HFFc6 (cell line): ENCODE measurements around the gene JCHAIN. TPM values are rescaled to one million over a fixed set of nuclear protein-coding genes. Genes with fewer than 3 reads are reported as not detected.

Experiments used
- DNase-seq: peaks from one replicate; pipeline ENCODE4 v3.0.0-alpha.2; 2018
- H3K27ac Mint-ChIP-seq: 2 replicates; pipeline ENCODE4 v1.8.0; 2020; ENCODE audit warnings: mild to moderate bottlenecking, mixed read lengths
- H3K27me3 Mint-ChIP-seq: 2 replicates; pipeline ENCODE4 v1.8.0; 2021; ENCODE audit warnings: mild to moderate bottlenecking, moderate library complexity, mixed read lengths; ENCODE audit not compliant: insufficient read depth
- H3K36me3 Mint-ChIP-seq: 2 replicates; pipeline ENCODE4 v1.8.0; 2021; ENCODE audit warnings: low read depth, mixed read lengths
- H3K4me1 Mint-ChIP-seq: 2 replicates; pipeline ENCODE4 v1.8.0; 2020; ENCODE audit warnings: low read depth, mixed read lengths
- H3K4me3 Mint-ChIP-seq: 2 replicates; pipeline ENCODE4 v1.8.0; 2020; ENCODE audit warnings: mild to moderate bottlenecking, moderate library complexity, mixed read lengths
- H3K9me3 Mint-ChIP-seq: 2 replicates; pipeline ENCODE4 v1.8.0; 2020; ENCODE audit warnings: mild to moderate bottlenecking, mixed read lengths
- CTCF ChIP-seq: fragments of 200-600 bp; sonication (generic); IDR thresholded peaks from 2 replicates; pipeline ENCODE4 v1.5.0; 2021; ENCODE audit warnings: antibody characterized with exemption, mild to moderate bottlenecking
- total RNA-seq, 6 experiments: library from RNA; stranded (reverse); fragmentation: NEBNext Ultra II Directional; extraction: Animal tissue kit (Norgen Biotek cat#: 25700); gene quantifications; 2 replicates in 1 of 6; 3 replicates in 5 of 6; pipeline ENCODE4 v1.2.3, GENCODE V29; 2021

Gene JCHAIN
- total RNA-seq, 6 experiments from 2014 or later, result 0.15 to 1.3 (median 0.46) TPM; not detected in 1

- no peak for DNase-seq
- no peaks in the 10 kb centered on the region for H3K9me3 Mint-ChIP-seq
- no peak for TF ChIP-seq CTCF
These were observed 58.9 kb downstream of the JCHAIN start for GRCh38 chr4:70607334-70607853.

GRCh38 chr4:70606459-70606858 is 59.8 kb downstream of the JCHAIN start:
- Mint-ChIP-seq H3K9me3 (no peaks in the 10 kb centered on the region), H3K4me3 (no peak overlapping the region), H3K27me3 (peaks cover 4% of the 10 kb centered on the region; the same call in 1 of the 2 replicates), H3K36me3 (no peaks in the 10 kb centered on the region), H3K4me1 (peaks cover 9% of the 10 kb centered on the region), H3K27ac (no peak overlapping the region)
- no peak for DNase-seq
- TF ChIP-seq CTCF, result no peak

More at GRCh38 chr4:70607334-70607853, 58.9 kb downstream of the JCHAIN start:
- H3K36me3 Mint-ChIP-seq, result no peaks in the 10 kb centered on the region
- no peak overlapping the region for H3K4me3 Mint-ChIP-seq
- H3K27ac Mint-ChIP-seq, result no peak overlapping the region
- H3K27me3 Mint-ChIP-seq, result peaks cover 4% of the 10 kb centered on the region; the same call in 1 of the 2 replicates
- H3K4me1 Mint-ChIP-seq, result peaks cover 8% of the 10 kb centered on the region

Other genes starting within 250 kb of the JCHAIN start
- not detected for gene MUC7, start 194.3 kb downstream of the JCHAIN start, total RNA-seq
- gene AMTN, start 147.9 kb downstream of the JCHAIN start, total RNA-seq, result not detected
- gene AMBN, start 74.3 kb downstream of the JCHAIN start, total RNA-seq, result not detected
- under 1 TPM in 5 of 6 experiments, not detected in 1; 0.02 to 0.14 (median 0.10) TPM for gene ENAM, start 37.8 kb downstream of the JCHAIN start, total RNA-seq
- 10 to 100 TPM; 38.8 to 48.0 (median 43.1) TPM for gene UTP3, start 22.0 kb upstream of the JCHAIN start, total RNA-seq
- 10 to 100 TPM; 35.7 to 44.8 (median 38.4) TPM for gene RUFY3, start 55.5 kb upstream of the JCHAIN start, total RNA-seq
- 100 to 1,000 TPM in 5 of 6 experiments, 10 to 100 TPM in 1; 99.1 to 110 (median 109) TPM for gene GRSF1, start 173.4 kb upstream of the JCHAIN start, total RNA-seq
- gene MOB1B, start 235.9 kb upstream of the JCHAIN start, total RNA-seq, result 10 to 100 TPM; 26.9 to 37.0 (median 33.8) TPM